GM12801 (cell line): ENCODE results near the gene FGF22.

ENCODE experiments used
- CTCF ChIP-seq: IDR thresholded peaks from one replicate; pipeline ENCODE4 v1.5.1; 2011; ENCODE audit warnings: control low read depth; ENCODE audit not compliant: insufficient read length; ENCODE audit errors: extremely low read depth

FGF22 gene

GRCh38 chr19:687569-688166, 48.0 kb downstream of the FGF22 start:
- TF ChIP-seq CTCF, result no peak

DNA sequence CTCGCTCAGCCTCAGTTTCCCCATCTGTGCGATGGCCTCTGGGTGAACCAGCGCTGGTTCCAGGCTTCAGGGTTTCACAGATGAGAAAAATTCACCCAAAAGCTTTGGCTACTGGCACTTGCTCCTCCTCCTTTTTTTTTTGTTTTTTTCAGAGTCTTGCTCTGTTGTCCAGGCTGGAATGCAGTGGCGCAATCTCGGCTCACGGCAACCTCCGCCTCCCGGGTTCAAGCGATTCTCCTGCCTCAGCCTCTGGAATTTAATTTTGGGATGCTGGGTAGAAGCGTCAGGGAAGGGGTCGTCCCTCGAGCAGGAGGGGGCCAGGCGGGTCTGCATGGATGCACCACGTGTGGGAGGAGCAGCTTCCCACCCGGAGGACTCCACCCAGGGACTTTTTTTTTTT, 48.5 kb downstream of the FGF22 start:
- no peak for TF ChIP-seq CTCF

GRCh38 chr19:688992-689391, 49.3 kb downstream of the FGF22 start:
- no peak for TF ChIP-seq CTCF

DNA sequence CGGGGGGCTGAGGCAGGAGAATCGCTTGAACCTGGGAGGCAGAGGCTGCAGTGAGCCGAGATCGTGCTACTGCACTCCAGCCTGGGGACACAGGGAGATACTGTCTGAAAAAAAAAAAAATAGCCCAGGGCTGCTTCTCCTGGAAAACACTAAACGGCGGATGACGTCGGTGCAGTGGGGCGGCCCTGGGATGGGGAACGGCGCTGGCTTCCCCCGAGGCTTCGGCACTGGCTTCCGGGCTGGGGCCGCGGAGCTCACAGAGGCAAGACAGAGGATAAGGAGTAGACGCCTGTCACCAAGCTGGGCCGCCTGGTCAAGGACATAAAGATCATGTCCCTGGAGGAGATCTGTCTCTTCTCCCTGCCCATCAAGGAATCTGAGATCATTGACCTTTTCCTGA, 50.5 kb downstream of the FGF22 start:
- TF ChIP-seq CTCF, result no peak
